Breast epithelium (tissue), 4 donors: Measurements from ENCODE around the gene TMEM30B. TPM values are rescaled to one million over a fixed set of nuclear protein-coding genes. Genes with fewer than 3 reads are reported as not detected.

Source experiments
- DNase-seq, 2 donors: peaks; one replicate each; pipeline ENCODE4 v3.0.0-alpha.2; 2019; ENCODE audit warnings: low spot score in 2 of 2
- H3K27ac ChIP-seq, 2 donors: fragments of 200-600 bp; sonication (generic) in 1 of 2; one replicate each; pipeline ENCODE4 v1.5.1; 2016 to 2019; ENCODE audit warnings: mild to moderate bottlenecking in 1 of 2
- H3K27me3 ChIP-seq, 2 donors: fragments of 200-600 bp; sonication (generic) in 1 of 2; one replicate each; pipeline versions ENCODE4 v1.5.1 to v1.6.0; 2017 to 2019; ENCODE audit warnings: control low read depth in 1 of 2, mild to moderate bottlenecking in 1 of 2
- H3K36me3 ChIP-seq: fragments of 200-600 bp; one replicate; pipeline ENCODE4 v1.5.1; 2019
- H3K4me1 ChIP-seq, 2 donors: fragments of 200-600 bp; sonication (generic); one replicate each; pipeline ENCODE4 v1.5.1; 2016 to 2019; ENCODE audit warnings: control low read depth in 1 of 2
- H3K4me3 ChIP-seq, 3 donors: fragments of 200-600 bp; sonication (generic); 1 replicate in 2 of 3; 2 replicates in 1 of 3; pipeline ENCODE4 v1.5.1; 2016 to 2019; ENCODE audit warnings: mild to moderate bottlenecking in 3 of 3, moderate library complexity in 2 of 3
- H3K9me3 ChIP-seq, 2 donors: fragments of 200-600 bp; sonication (generic) in 1 of 2; one replicate each; pipeline ENCODE4 v1.5.1; 2016 to 2019; ENCODE audit warnings: control low read depth in 1 of 2
- POLR2A ChIP-seq: fragments of 450-650 bp; IDR thresholded peaks from one replicate; pipeline ENCODE4 v1.6.1; 2016; ENCODE audit warnings: antibody characterized with exemption, mild to moderate bottlenecking, moderate library complexity
- POLR2AphosphoS5 ChIP-seq, 3 donors: sonication (generic); formaldehyde crosslinking; IDR thresholded peaks; one replicate each; pipeline ENCODE4 v1.6.1; 2017; ENCODE audit warnings: antibody characterized with exemption in 3 of 3
- intact Hi-C: fragments of 100-400 bp; cut with DNase I; formaldehyde crosslinking; loops from one replicate; pipeline ENCODE4 v1.15.1; 2023; ENCODE audit warnings: low total_unique reads
- total RNA-seq, 3 donors: library from RNA; depleted of rRNA; stranded (reverse); fragments of >200 nt; gene quantifications; one replicate each; pipeline ENCODE4 v1.1.0, GENCODE V29; 2016
- TF ChIP-seq, protein P1 (sequence below), 3 donors: fragments of 450-650 bp; IDR thresholded peaks; one replicate each; pipeline ENCODE4 v1.5.1; 2016 to 2017; ENCODE audit warnings: antibody characterized with exemption in 3 of 3, mild to moderate bottlenecking in 3 of 3, moderate library complexity in 3 of 3

The TMEM30B gene
- total RNA-seq, 3 donors from 2014 or later: 5.0 to 36.7 (median 20.0) TPM

DNA sequence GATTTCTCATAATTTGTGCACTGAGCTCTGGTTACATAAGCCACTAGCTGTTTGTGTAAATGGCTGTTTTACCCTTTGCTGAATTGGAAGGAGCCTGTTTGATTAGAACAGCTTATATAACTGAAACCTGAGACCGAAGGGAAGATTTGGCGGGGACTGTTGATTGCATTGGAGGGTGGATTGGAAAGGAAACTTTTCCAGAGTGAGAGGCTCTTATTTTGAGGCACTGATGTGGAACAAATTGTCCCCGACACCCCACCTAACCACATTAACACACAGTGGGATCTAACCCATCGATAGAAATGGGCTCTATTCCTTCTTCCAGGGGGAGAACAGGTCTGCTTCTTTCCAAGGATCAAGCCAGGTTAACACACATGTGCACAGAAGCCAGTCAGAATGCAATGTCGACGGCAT lies 51.7 kb downstream of the TMEM30B start:
- DNase-seq: no peak
- intact Hi-C loops: no loop called here

DNA sequence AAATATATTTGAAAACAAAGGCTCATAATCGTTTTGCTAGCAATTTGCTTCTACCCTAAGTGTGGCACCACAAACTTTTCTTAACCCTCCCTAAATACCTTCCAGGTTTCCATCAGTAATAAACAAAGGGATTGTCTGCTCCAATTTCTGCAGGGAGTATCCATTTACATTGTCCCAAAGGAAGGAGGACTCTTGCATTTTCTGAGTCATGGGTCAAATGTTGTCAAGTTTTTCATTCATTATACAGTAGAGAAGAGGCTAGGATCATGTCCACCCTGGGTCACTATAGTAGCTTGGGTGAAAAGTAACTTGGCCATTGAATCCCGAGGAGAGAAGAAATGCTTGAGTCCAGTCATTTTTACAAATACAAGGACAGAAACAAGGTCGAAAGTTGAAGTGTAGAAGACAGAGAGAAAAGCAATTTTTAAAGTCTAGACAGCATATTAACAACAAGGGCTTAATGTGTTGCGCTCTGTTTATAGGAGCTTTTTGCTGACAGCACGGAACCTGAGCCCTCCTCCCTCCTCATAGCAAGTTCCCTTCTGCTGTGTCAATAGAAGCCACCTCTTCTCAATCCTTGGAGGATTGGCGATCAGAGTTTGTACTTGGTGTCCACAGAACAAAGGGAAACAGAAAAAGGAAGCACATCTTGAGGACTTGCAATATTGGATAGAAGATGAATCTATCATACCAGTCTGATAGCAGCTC lies 53.1 kb downstream of the TMEM30B start:
- no peak for TF ChIP-seq POLR2AphosphoS5 (IDR thresholded peaks at IDR 0.05)
- TF ChIP-seq, protein P1, sequence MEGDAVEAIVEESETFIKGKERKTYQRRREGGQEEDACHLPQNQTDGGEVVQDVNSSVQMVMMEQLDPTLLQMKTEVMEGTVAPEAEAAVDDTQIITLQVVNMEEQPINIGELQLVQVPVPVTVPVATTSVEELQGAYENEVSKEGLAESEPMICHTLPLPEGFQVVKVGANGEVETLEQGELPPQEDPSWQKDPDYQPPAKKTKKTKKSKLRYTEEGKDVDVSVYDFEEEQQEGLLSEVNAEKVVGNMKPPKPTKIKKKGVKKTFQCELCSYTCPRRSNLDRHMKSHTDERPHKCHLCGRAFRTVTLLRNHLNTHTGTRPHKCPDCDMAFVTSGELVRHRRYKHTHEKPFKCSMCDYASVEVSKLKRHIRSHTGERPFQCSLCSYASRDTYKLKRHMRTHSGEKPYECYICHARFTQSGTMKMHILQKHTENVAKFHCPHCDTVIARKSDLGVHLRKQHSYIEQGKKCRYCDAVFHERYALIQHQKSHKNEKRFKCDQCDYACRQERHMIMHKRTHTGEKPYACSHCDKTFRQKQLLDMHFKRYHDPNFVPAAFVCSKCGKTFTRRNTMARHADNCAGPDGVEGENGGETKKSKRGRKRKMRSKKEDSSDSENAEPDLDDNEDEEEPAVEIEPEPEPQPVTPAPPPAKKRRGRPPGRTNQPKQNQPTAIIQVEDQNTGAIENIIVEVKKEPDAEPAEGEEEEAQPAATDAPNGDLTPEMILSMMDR (IDR thresholded peaks at IDR 0.05): no peak
- TF ChIP-seq POLR2A: no peak
- no peak for DNase-seq
- H3K9me3 ChIP-seq: no peaks in the 10 kb centered on the region
- no peaks in the 10 kb centered on the region for H3K4me1 ChIP-seq
- no peak overlapping the region for H3K27ac ChIP-seq
- H3K4me3 ChIP-seq: no peak overlapping the region
- H3K36me3 ChIP-seq: no peaks in the 10 kb centered on the region
- intact Hi-C loops: no loop called here
- H3K27me3 ChIP-seq: no peaks in the 10 kb centered on the region

More for the DNA sequence above, 51.7 kb downstream of the TMEM30B start:
- Histone ChIP-seq H3K4me3 (no peak overlapping the region), H3K9me3 (no peaks in the 10 kb centered on the region), H3K27ac (no peak overlapping the region), H3K27me3 (no peaks in the 10 kb centered on the region), H3K4me1 (no peaks in the 10 kb centered on the region), H3K36me3 (no peaks in the 10 kb centered on the region)
- TF ChIP-seq, protein P1 (IDR thresholded peaks at IDR 0.05): no peak
- TF ChIP-seq POLR2A (no peak), POLR2AphosphoS5 (IDR thresholded peaks at IDR 0.05) (no peak)

Other genes with a start within 250 kb of the TMEM30B start
- gene PRKCH, start 40.2 kb upstream of the TMEM30B start, total RNA-seq: 10 to 100 TPM; 27.0 to 41.3 (median 34.0) TPM